ENCODE results near the gene USP32. TPM values are rescaled to one million over a fixed set of nuclear protein-coding genes. Genes with fewer than 3 reads are reported as not detected.

Gene USP32
- total RNA-seq, 5 donors from 2014 or later (not counting 1 experiment from before 2014, with no cell fraction given): 30.0 to 34.5 (median 31.4) TPM

GRCh38 chr17:60361889-60362288 lies 30.0 kb downstream of the USP32 start:
- ChIA-PET POLR2A (no interaction called here), CTCF (no interaction called here)
- Mint-ChIP-seq H3K4me3 (no peak overlapping the region), H3K27ac (no peak overlapping the region), H3K27me3 (no peaks in the 10 kb centered on the region), H3K9me3 (no peaks in the 10 kb centered on the region), H3K4me1 (peaks cover under 1 to 11% (median 6%) of the 10 kb centered on the region in 3 donors), H3K36me3 (peaks cover 2% of the 10 kb centered on the region)
- DNase-seq: no peak
- no peak overlapping the region for H3K4me3 ChIP-seq (ENCODE audit: control insufficient read depth in 1 of 2, extremely low read depth in 1 of 2, low read length in 1 of 2)
- H3K36me3 ChIP-seq (ENCODE audit: control insufficient read depth in 2 of 2, extremely low read depth in 1 of 2, insufficient read depth in 1 of 2, low read length in 1 of 2): no peaks in the 10 kb centered on the region
- WGBS (ENCODE audit: insufficient coverage): no CpG with 5 or more reads among the region's 2 CpGs
- no peaks in the 10 kb centered on the region for H3K9me3 ChIP-seq
- no peaks in the 10 kb centered on the region for H3K4me1 ChIP-seq (ENCODE audit: control insufficient read depth in 1 of 2, extremely low read depth in 1 of 2, insufficient read depth in 2 of 2, low read length in 2 of 2)
- ATAC-seq (replicated peaks in 1 of 4): no peak
- no peak overlapping the region for H3K27ac ChIP-seq (ENCODE audit: low read length)
- H3K27me3 ChIP-seq (replicated peaks in 1 of 2; ENCODE audit: control insufficient read depth in 2 of 2, extremely low read depth in 1 of 2, insufficient read depth in 2 of 2, low read length in 1 of 2): no peaks in the 10 kb centered on the region

GRCh38 chr17:60359415-60359814 lies 32.5 kb downstream of the USP32 start:
- DNase-seq (no peak), ATAC-seq (replicated peaks in 1 of 4) (no peak)
- Histone ChIP-seq H3K9me3 (no peaks in the 10 kb centered on the region), H3K36me3 (ENCODE audit: control insufficient read depth in 2 of 2, extremely low read depth in 1 of 2, insufficient read depth in 1 of 2, low read length in 1 of 2) (no peaks in the 10 kb centered on the region), H3K27ac (ENCODE audit: low read length) (no peak overlapping the region), H3K27me3 (replicated peaks in 1 of 2; ENCODE audit: control insufficient read depth in 2 of 2, extremely low read depth in 1 of 2, insufficient read depth in 2 of 2, low read length in 1 of 2) (no peaks in the 10 kb centered on the region), H3K4me3 (ENCODE audit: control insufficient read depth in 1 of 2, extremely low read depth in 1 of 2, low read length in 1 of 2) (no peak overlapping the region), H3K4me1 (ENCODE audit: control insufficient read depth in 1 of 2, extremely low read depth in 1 of 2, insufficient read depth in 2 of 2, low read length in 2 of 2) (peaks cover 0 to 8% of the 10 kb centered on the region in 2 experiments)
- no peak overlapping the region for H3K4me3 Mint-ChIP-seq
- H3K27me3 Mint-ChIP-seq: no peaks in the 10 kb centered on the region
- peaks cover 0 to 6% (median 0%) of the 10 kb centered on the region in 3 donors for H3K9me3 Mint-ChIP-seq
- peaks cover 21 to 28% (median 23%) of the 10 kb centered on the region in 3 donors for H3K4me1 Mint-ChIP-seq
- CTCF ChIA-PET: interaction anchor here in 1 of 2 donors (0.6 kb wide), 1 partner anchor 917 kb away, joined by 3 read pairs; no protein-coding TSS in a partner anchor
- H3K36me3 Mint-ChIP-seq: peaks cover 12% of the 10 kb centered on the region
- POLR2A ChIA-PET: no interaction called here
- no peak overlapping the region for H3K27ac Mint-ChIP-seq

DNA sequence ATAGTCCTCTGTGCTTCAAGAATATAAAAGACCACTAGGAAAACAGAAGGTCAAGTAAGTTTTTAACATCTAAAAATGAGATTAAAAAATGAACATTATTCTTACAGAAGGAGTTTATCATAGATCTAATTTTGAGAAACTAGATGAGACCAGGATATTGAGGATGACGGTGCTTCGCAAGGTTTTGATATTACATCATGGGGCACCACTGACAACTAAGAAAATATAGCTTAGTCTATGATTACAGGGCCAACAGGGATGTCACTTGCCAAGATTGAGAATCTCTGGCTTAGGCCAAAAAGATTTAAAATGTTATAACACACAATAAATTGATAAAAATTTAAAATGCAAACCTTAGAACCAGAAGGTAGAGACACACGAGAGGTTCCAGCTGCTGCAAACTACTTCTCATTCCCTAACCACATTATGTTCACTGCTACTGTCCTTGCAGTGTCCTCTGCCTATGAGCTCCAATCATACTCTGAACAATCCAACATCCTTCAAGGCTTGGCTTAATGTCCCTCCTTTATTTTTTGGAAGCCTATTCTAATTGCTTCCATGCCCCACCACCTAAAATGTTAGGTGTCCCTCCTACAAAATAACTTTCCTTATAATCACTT lies 33.2 kb downstream of the USP32 start:
- Mint-ChIP-seq H3K9me3 (peaks cover 0 to 6% (median 0%) of the 10 kb centered on the region in 3 donors), H3K4me1 (peaks cover 23 to 28% (median 24%) of the 10 kb centered on the region in 3 donors), H3K4me3 (no peak overlapping the region), H3K27ac (no peak overlapping the region), H3K36me3 (peaks cover 12% of the 10 kb centered on the region), H3K27me3 (no peaks in the 10 kb centered on the region)
- DNase-seq: no peak
- CTCF ChIA-PET: no interaction called here
- 73% methylated on average over 1 of the region's 3 CpGs for WGBS (ENCODE audit: insufficient coverage)
- H3K27ac ChIP-seq (ENCODE audit: low read length): no peak overlapping the region
- H3K4me3 ChIP-seq (ENCODE audit: control insufficient read depth in 1 of 2, extremely low read depth in 1 of 2, low read length in 1 of 2): no peak overlapping the region
- no peaks in the 10 kb centered on the region for H3K9me3 ChIP-seq
- no peaks in the 10 kb centered on the region for H3K27me3 ChIP-seq (replicated peaks in 1 of 2; ENCODE audit: control insufficient read depth in 2 of 2, extremely low read depth in 1 of 2, insufficient read depth in 2 of 2, low read length in 1 of 2)
- no peaks in the 10 kb centered on the region for H3K36me3 ChIP-seq (ENCODE audit: control insufficient read depth in 2 of 2, extremely low read depth in 1 of 2, insufficient read depth in 1 of 2, low read length in 1 of 2)
- POLR2A ChIA-PET: no interaction called here
- no peak for ATAC-seq (replicated peaks in 1 of 4)
- peaks cover 0 to 8% of the 10 kb centered on the region in 2 experiments for H3K4me1 ChIP-seq (ENCODE audit: control insufficient read depth in 1 of 2, extremely low read depth in 1 of 2, insufficient read depth in 2 of 2, low read length in 2 of 2)

DNA sequence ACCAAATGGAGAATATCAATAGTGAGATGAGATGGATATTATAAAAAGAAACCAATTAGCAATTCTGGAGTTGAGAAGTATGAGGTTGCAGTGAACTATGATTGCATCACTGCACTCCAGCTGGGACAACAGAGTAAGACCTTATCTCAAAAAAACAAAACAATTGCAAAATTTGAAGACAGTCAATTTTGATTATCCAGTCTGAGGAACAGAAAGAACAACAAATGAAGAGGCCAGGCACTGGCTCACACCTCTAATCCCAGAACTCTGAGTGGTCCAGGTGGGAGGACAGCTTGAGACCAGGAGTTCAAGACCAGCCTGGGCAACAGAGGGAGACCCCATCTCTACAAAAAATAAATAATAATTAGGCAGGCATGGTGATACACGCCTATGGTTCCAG lies 35.0 kb downstream of the USP32 start:
- H3K4me3 Mint-ChIP-seq: no peak overlapping the region
- peaks cover 12% of the 10 kb centered on the region for H3K36me3 Mint-ChIP-seq
- Histone ChIP-seq H3K27me3 (replicated peaks in 1 of 2; ENCODE audit: control insufficient read depth in 2 of 2, extremely low read depth in 1 of 2, insufficient read depth in 2 of 2, low read length in 1 of 2) (no peaks in the 10 kb centered on the region), H3K36me3 (ENCODE audit: control insufficient read depth in 2 of 2, extremely low read depth in 1 of 2, insufficient read depth in 1 of 2, low read length in 1 of 2) (no peaks in the 10 kb centered on the region), H3K9me3 (no peaks in the 10 kb centered on the region), H3K4me3 (ENCODE audit: control insufficient read depth in 1 of 2, extremely low read depth in 1 of 2, low read length in 1 of 2) (no peak overlapping the region), H3K27ac (ENCODE audit: low read length) (no peak overlapping the region), H3K4me1 (ENCODE audit: control insufficient read depth in 1 of 2, extremely low read depth in 1 of 2, insufficient read depth in 2 of 2, low read length in 2 of 2) (peaks cover 0 to 8% of the 10 kb centered on the region in 2 experiments)
- POLR2A ChIA-PET: no interaction called here
- DNase-seq (no peak), ATAC-seq (replicated peaks in 1 of 4) (no peak)
- CTCF ChIA-PET: no interaction called here
- WGBS (ENCODE audit: insufficient coverage): no CpG with 5 or more reads among the region's 1 CpG
- peaks cover 24 to 28% (median 28%) of the 10 kb centered on the region in 3 donors for H3K4me1 Mint-ChIP-seq
- peak overlapping the region in 1 of 2 donors; percentile 17 for H3K27ac Mint-ChIP-seq
- H3K9me3 Mint-ChIP-seq: peaks cover 0 to 6% (median 0%) of the 10 kb centered on the region in 3 donors
- H3K27me3 Mint-ChIP-seq: no peaks in the 10 kb centered on the region

- H3K27ac Mint-ChIP-seq: peak overlapping the region in 1 of 2 donors; percentile 30
- peaks cover 24 to 27% (median 27%) of the 10 kb centered on the region in 3 donors for H3K4me1 Mint-ChIP-seq
- no peaks in the 10 kb centered on the region for H3K27me3 Mint-ChIP-seq
- H3K36me3 Mint-ChIP-seq: peaks cover 12% of the 10 kb centered on the region
- H3K9me3 Mint-ChIP-seq: peaks cover 0 to 6% (median 0%) of the 10 kb centered on the region in 3 donors
- Histone ChIP-seq H3K27ac (ENCODE audit: low read length) (no peak overlapping the region), H3K27me3 (replicated peaks in 1 of 2; ENCODE audit: control insufficient read depth in 2 of 2, extremely low read depth in 1 of 2, insufficient read depth in 2 of 2, low read length in 1 of 2) (no peaks in the 10 kb centered on the region), H3K4me3 (ENCODE audit: control insufficient read depth in 1 of 2, extremely low read depth in 1 of 2, low read length in 1 of 2) (no peak overlapping the region), H3K9me3 (no peaks in the 10 kb centered on the region), H3K36me3 (ENCODE audit: control insufficient read depth in 2 of 2, extremely low read depth in 1 of 2, insufficient read depth in 1 of 2, low read length in 1 of 2) (no peaks in the 10 kb centered on the region), H3K4me1 (ENCODE audit: control insufficient read depth in 1 of 2, extremely low read depth in 1 of 2, insufficient read depth in 2 of 2, low read length in 2 of 2) (peaks cover 0 to 8% of the 10 kb centered on the region in 2 experiments)
- ChIA-PET POLR2A (interaction anchor here (0.6 kb wide), 2 partner anchors 15 to 180 kb away, joined by 5 to 7 read pairs; no protein-coding TSS in a partner anchor), CTCF (no interaction called here)
- no peak overlapping the region for H3K4me3 Mint-ChIP-seq
- 55% methylated on average over 2 of the region's 4 CpGs for WGBS (ENCODE audit: insufficient coverage)
- DNase-seq (no peak), ATAC-seq (replicated peaks in 1 of 4) (no peak)
Observed at GRCh38 chr17:60355663-60356594, 36.0 kb downstream of the USP32 start.

DNA sequence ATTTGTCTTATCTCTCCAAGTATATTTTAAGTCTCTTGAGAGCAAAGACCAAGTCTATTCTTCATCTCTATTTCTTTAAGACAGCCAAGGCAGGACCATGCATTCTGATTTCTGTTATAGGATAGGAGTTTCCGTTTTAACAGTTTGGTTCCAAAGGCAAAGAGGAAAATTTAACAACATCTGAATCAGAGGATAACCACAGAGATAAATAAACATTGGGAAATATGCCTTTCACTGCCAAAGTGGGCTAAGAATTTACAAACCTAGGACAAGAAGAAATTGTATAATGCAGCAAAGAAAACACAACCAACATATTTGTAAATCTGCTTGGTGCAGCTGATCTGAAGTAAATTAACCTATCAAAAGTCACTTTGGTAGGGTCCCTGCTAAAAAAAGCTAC lies 37.7 kb downstream of the USP32 start:
- ChIA-PET POLR2A (interaction anchor here in 1 of 2 donors (0.5 kb wide), 1 partner anchor 898 kb away, joined by 5 read pairs; no protein-coding TSS in a partner anchor), CTCF (no interaction called here)
- Mint-ChIP-seq H3K9me3 (peaks cover 0 to 6% (median 0%) of the 10 kb centered on the region in 3 donors), H3K4me3 (no peak overlapping the region), H3K36me3 (peaks cover 12% of the 10 kb centered on the region), H3K27ac (no peak overlapping the region), H3K4me1 (peaks cover 27 to 28% (median 27%) of the 10 kb centered on the region in 3 donors), H3K27me3 (no peaks in the 10 kb centered on the region)
- no peak overlapping the region for H3K27ac ChIP-seq (ENCODE audit: low read length)
- H3K27me3 ChIP-seq (replicated peaks in 1 of 2; ENCODE audit: control insufficient read depth in 2 of 2, extremely low read depth in 1 of 2, insufficient read depth in 2 of 2, low read length in 1 of 2): no peaks in the 10 kb centered on the region
- no peaks in the 10 kb centered on the region for H3K9me3 ChIP-seq
- H3K4me1 ChIP-seq (ENCODE audit: control insufficient read depth in 1 of 2, extremely low read depth in 1 of 2, insufficient read depth in 2 of 2, low read length in 2 of 2): peaks cover 0 to 8% of the 10 kb centered on the region in 2 experiments
- no peaks in the 10 kb centered on the region for H3K36me3 ChIP-seq (ENCODE audit: control insufficient read depth in 2 of 2, extremely low read depth in 1 of 2, insufficient read depth in 1 of 2, low read length in 1 of 2)
- ATAC-seq (replicated peaks in 1 of 4): no peak
- H3K4me3 ChIP-seq (ENCODE audit: control insufficient read depth in 1 of 2, extremely low read depth in 1 of 2, low read length in 1 of 2): no peak overlapping the region
- WGBS (ENCODE audit: insufficient coverage): no CpG with 5 or more reads among the region's 1 CpG
- no peak for DNase-seq
